Osteocyte (in vitro differentiated cells): Measurements from ENCODE around the gene ZDHHC24. TPM values are rescaled to one million over a fixed set of nuclear protein-coding genes. Genes with fewer than 3 reads are reported as not detected.

Experiments
- DNase-seq: peaks from one replicate; pipeline ENCODE4 v3.0.0; 2021; ENCODE audit warnings: mixed read lengths; ENCODE audit not compliant: unreplicated experiment; ENCODE audit errors: extremely low spot score
- H3K27ac Mint-ChIP-seq: one replicate; pipeline ENCODE4 v1.8.0; 2021; ENCODE audit warnings: mild to moderate bottlenecking, mixed read lengths; ENCODE audit not compliant: unreplicated experiment
- H3K27me3 Mint-ChIP-seq: one replicate; pipeline ENCODE4 v1.8.0; 2021; ENCODE audit warnings: mixed read lengths; ENCODE audit not compliant: unreplicated experiment
- H3K36me3 Mint-ChIP-seq: one replicate; pipeline ENCODE4 v1.8.0; 2021; ENCODE audit warnings: mixed read lengths; ENCODE audit not compliant: unreplicated experiment
- H3K4me1 Mint-ChIP-seq: one replicate; pipeline ENCODE4 v1.8.0; 2021; ENCODE audit warnings: mixed read lengths; ENCODE audit not compliant: unreplicated experiment
- H3K4me3 Mint-ChIP-seq: one replicate; pipeline ENCODE4 v1.8.0; 2021; ENCODE audit warnings: mild to moderate bottlenecking, moderate library complexity, mixed read lengths; ENCODE audit not compliant: unreplicated experiment
- H3K9me3 Mint-ChIP-seq: one replicate; pipeline ENCODE4 v1.8.0; 2021; ENCODE audit warnings: mixed read lengths; ENCODE audit not compliant: unreplicated experiment
- total RNA-seq: library from RNA; stranded (reverse); gene quantifications from 2 replicates; pipeline ENCODE4 v1.2.1, GENCODE V29; 2021
- TF ChIP-seq, protein P1 (sequence below): fragments of 200-600 bp; sonication (generic); IDR thresholded peaks from 2 replicates; pipeline ENCODE4 v1.5.0; 2021; ENCODE audit warnings: antibody characterized with exemption, mild to moderate bottlenecking, moderate library complexity

ZDHHC24 gene
- total RNA-seq, 1 donor from 2014 or later, result 16.6 TPM

DNA sequence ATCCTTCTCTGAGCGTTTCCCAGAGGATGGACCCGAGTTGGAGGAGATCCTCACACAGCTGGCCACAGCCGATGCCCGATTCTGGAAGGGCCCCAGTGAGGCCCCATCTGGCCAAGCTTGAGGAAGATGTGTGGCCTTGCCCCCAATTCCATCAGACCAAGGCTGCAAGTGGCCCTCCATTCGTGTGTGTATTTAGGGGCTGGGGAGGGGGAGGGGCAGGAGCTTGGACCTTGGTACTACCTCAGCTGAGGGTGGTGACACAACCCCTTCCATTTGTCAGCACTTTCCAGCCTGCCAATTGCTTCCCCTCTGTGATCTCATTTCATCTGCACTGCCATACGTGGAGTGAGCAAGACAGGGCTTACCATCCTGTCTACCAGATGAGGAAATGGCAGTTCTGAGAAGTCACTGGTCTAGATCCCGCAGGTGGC lies 36.7 kb downstream of the ZDHHC24 start:
- Mint-ChIP-seq H3K9me3 (no peaks in the 10 kb centered on the region), H3K36me3 (peaks cover 2% of the 10 kb centered on the region), H3K4me3 (no peak overlapping the region), H3K4me1 (peaks cover 14% of the 10 kb centered on the region), H3K27ac (no peak overlapping the region), H3K27me3 (no peaks in the 10 kb centered on the region)
- TF ChIP-seq, protein P1, sequence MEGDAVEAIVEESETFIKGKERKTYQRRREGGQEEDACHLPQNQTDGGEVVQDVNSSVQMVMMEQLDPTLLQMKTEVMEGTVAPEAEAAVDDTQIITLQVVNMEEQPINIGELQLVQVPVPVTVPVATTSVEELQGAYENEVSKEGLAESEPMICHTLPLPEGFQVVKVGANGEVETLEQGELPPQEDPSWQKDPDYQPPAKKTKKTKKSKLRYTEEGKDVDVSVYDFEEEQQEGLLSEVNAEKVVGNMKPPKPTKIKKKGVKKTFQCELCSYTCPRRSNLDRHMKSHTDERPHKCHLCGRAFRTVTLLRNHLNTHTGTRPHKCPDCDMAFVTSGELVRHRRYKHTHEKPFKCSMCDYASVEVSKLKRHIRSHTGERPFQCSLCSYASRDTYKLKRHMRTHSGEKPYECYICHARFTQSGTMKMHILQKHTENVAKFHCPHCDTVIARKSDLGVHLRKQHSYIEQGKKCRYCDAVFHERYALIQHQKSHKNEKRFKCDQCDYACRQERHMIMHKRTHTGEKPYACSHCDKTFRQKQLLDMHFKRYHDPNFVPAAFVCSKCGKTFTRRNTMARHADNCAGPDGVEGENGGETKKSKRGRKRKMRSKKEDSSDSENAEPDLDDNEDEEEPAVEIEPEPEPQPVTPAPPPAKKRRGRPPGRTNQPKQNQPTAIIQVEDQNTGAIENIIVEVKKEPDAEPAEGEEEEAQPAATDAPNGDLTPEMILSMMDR, result no peak
- DNase-seq, result no peak

DNA sequence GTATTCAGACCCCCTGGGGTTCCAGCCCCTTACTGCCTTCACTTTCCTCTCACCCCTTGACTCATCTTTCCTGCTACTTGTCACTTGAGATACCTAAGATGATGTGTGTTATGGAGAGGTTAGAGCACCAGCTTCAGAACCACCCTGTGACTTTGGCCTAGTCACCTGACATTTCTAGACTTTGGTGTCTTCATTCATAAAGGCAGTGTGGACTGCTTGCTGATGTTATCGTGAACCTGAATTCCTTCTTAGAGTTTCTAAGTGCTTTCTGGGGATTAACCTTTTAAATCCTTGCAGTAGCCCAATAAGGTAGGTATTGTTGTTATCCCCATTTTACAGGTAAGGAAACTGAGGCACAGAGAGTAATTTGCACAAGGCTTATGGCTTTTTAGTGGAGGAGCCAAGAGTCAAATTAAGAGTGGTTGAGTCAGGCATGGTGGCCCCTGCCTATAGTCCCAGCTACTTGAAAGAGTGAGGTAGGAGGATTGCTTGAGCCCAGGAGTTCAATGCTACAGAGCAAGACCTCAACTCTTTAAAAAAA lies 40.5 kb downstream of the ZDHHC24 start:
- TF ChIP-seq, protein P1, result no peak
- no peaks in the 10 kb centered on the region for H3K27me3 Mint-ChIP-seq
- peaks cover 3% of the 10 kb centered on the region for H3K4me1 Mint-ChIP-seq
- H3K36me3 Mint-ChIP-seq, result peaks cover 8% of the 10 kb centered on the region
- DNase-seq, result no peak
- H3K9me3 Mint-ChIP-seq, result no peaks in the 10 kb centered on the region
- H3K4me3 Mint-ChIP-seq, result no peak overlapping the region
- no peak overlapping the region for H3K27ac Mint-ChIP-seq

DNA sequence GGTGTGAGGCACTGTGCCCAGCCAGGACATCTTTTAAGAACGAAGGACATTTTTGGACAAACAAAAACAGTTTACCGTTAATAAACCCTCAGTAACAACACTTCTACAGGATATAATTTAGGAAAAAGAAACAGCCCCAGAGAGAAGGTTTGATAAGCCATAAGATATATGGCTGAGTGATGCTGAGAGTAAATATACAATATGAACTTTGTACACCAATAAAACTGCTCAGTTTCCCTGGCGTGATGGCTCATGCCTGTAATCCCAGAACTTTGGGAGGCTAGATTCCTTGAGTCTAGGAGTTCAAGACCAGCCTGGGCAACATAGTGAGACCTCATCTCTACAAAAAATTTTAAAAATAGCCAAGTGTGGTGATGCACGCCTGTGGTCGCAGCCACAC lies 47.3 kb downstream of the ZDHHC24 start:
- Mint-ChIP-seq H3K4me1 (no peaks in the 10 kb centered on the region), H3K36me3 (peaks cover 11% of the 10 kb centered on the region), H3K27ac (no peak overlapping the region), H3K9me3 (no peaks in the 10 kb centered on the region), H3K4me3 (no peak overlapping the region), H3K27me3 (no peaks in the 10 kb centered on the region)
- TF ChIP-seq, protein P1, result no peak
- no peak for DNase-seq

DNA sequence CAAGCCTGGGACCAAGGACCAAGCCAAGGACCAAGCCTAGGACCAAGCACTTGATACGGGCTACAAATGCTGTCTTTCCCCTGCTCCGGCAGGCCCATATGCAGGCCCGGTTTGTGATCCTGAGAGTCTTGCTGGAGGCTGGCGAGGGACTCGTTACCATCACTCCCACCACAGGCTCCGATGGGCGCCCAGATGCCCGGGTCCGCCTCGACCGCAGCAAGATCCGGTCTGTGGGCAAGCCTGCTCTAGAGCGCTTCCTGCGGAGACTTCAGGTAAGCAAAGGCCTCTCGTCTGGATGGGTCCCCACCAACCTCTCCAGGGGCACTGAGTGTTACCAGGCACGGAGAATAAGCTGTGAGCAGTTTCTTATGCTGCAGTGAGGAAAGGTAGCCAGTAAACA lies 48.6 kb downstream of the ZDHHC24 start:
- Mint-ChIP-seq H3K4me1 (no peaks in the 10 kb centered on the region), H3K9me3 (no peaks in the 10 kb centered on the region), H3K27ac (no peak overlapping the region), H3K4me3 (no peak overlapping the region), H3K36me3 (peaks cover 15% of the 10 kb centered on the region), H3K27me3 (no peaks in the 10 kb centered on the region)
- no peak for DNase-seq
- TF ChIP-seq, protein P1, result no peak

DNA sequence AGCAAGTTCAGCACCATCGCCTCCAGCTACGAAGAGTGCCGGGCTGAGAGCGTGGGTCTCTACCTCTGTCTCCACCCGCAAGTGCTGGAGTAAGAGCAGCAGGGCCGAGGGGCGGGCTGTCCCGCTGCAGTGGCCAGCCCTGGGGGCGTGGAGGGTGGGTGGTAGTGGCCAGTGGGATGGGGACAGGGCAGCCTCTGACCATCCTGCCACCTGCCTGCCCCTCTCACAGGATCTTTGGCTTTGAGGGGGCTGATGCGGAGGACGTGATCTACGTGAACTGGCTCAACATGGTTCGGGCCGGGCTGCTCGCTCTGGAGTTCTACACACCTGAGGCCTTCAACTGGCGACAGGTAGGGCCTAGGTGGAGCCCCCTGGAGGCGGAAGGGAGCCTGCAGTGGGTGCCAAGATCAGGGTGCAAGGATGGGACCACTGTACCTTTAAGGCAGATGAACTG lies 50.4 kb downstream of the ZDHHC24 start:
- Mint-ChIP-seq H3K27me3 (no peaks in the 10 kb centered on the region), H3K4me1 (no peaks in the 10 kb centered on the region), H3K27ac (no peak overlapping the region), H3K36me3 (peaks cover 14% of the 10 kb centered on the region), H3K9me3 (no peaks in the 10 kb centered on the region), H3K4me3 (no peak overlapping the region)
- TF ChIP-seq, protein P1, result peak; percentile 27
- DNase-seq, result no peak
